GM19324 (cell line): ENCODE results near the gene CFAP45.

Source experiments
- ATAC-seq: cut with Tn5 transposase; IDR thresholded peaks from one replicate; pipeline ENCODE4 v1.9.1; 2021; ENCODE audit warnings: mild to moderate bottlenecking, moderate library complexity; ENCODE audit not compliant: unreplicated experiment, low FRiP score

Gene CFAP45

GRCh38 chr1:159924025-159924790, 24.2 kb upstream of the CFAP45 start:
- ATAC-seq, result no peak

- peak; percentile 36 for ATAC-seq
Measured at GRCh38 chr1:159923203-159924024, 23.4 kb upstream of the CFAP45 start.

GRCh38 chr1:159922511-159923202, 22.7 kb upstream of the CFAP45 start:
- ATAC-seq, result no peak

GRCh38 chr1:159921700-159922504, 21.9 kb upstream of the CFAP45 start:
- ATAC-seq, result no peak

- ATAC-seq, result no peak
Measured at GRCh38 chr1:159921251-159921650, 21.3 kb upstream of the CFAP45 start.

- no peak for ATAC-seq
Measured at GRCh38 chr1:159920651-159921050, 20.7 kb upstream of the CFAP45 start.

GRCh38 chr1:159920202-159920601, 20.2 kb upstream of the CFAP45 start:
- no peak for ATAC-seq

GRCh38 chr1:159919236-159919865, 19.4 kb upstream of the CFAP45 start:
- no peak for ATAC-seq

- no peak for ATAC-seq
Measured at GRCh38 chr1:159918352-159919200, 18.6 kb upstream of the CFAP45 start.

- no peak for ATAC-seq
Measured at GRCh38 chr1:159917533-159918351, 17.8 kb upstream of the CFAP45 start.

- ATAC-seq, result no peak
Measured at GRCh38 chr1:159916242-159917051, 16.5 kb upstream of the CFAP45 start.

- ATAC-seq, result no peak
Measured at GRCh38 chr1:159915571-159916241, 15.7 kb upstream of the CFAP45 start.

GRCh38 chr1:159914252-159915018, 14.5 kb upstream of the CFAP45 start:
- ATAC-seq, result no peak

GRCh38 chr1:159913451-159914192, 13.7 kb upstream of the CFAP45 start:
- no peak for ATAC-seq

GRCh38 chr1:159911326-159912070, 11.5 kb upstream of the CFAP45 start:
- no peak for ATAC-seq
